GM23248 (cell line): Measurements from ENCODE around the gene ABCG1.

Experiments used
- EZH2 ChIP-seq: fragments of 200-600 bp; sonication (generic); IDR thresholded peaks from 2 replicates; pipeline ENCODE4 v1.6.1; 2018; ENCODE audit warnings: antibody characterized with exemption, mild to moderate bottlenecking; ENCODE audit not compliant: insufficient read depth, poor library complexity, severe bottlenecking
- EZH2phosphoT487 ChIP-seq: fragments of 200-600 bp; sonication (generic); IDR thresholded peaks from 2 replicates; pipeline ENCODE4 v1.6.1; 2018; ENCODE audit warnings: antibody characterized with exemption, moderate library complexity, mild to moderate bottlenecking, low read depth; ENCODE audit not compliant: insufficient read depth

GRCh38 chr21:42247716-42248115, 28.8 kb downstream of the ABCG1 start:
- TF ChIP-seq EZH2phosphoT487 (no peak), EZH2 (no peak)
